ENCODE results near the gene MRPS10. TPM values are rescaled to one million over a fixed set of nuclear protein-coding genes. Genes with fewer than 3 reads are reported as not detected.

Gene MRPS10
- total and polyA plus RNA-seq, 2 experiments from 2014 or later, result 65.1 to 79.8 TPM

GRCh38 chr6:42158011-42158410 is 59.6 kb downstream of the MRPS10 start:
- H3K9ac ChIP-seq, result peak overlapping the region; percentile 48; the same call in 1 of the 2 replicates
- H3K9me3 ChIP-seq (ENCODE audit: low read depth), result no peaks in the 10 kb centered on the region
- peak overlapping the region; percentile 44 for H3K27ac ChIP-seq
- peak; percentile 90 for DNase-seq
- H3K4me1 ChIP-seq (ENCODE audit: insufficient read depth), result peaks cover 12% of the 10 kb centered on the region
- no peaks in the 10 kb centered on the region for H3K79me2 ChIP-seq (ENCODE audit: insufficient read depth)
- no peak overlapping the region for H3K4me3 ChIP-seq
- peak overlapping the region; percentile 50; the same call in 1 of the 2 replicates for H2AFZ ChIP-seq
- in situ Hi-C loops (cut with MboI), result no loop called here
- H3K36me3 ChIP-seq (ENCODE audit: low read depth), result no peaks in the 10 kb centered on the region
- H3K9me2 ChIP-seq (ENCODE audit: insufficient read depth), result no peaks in the 10 kb centered on the region
- 8 to 16% methylated on average over 2 of the region's 2 CpGs for WGBS, 2 experiments (ENCODE audit: low coverage in 1 of 2, low lambda C conversion rate in 2 of 2, missing lambda C conversion rate in 2 of 2)
- H3K4me2 ChIP-seq (ENCODE audit: unreplicated experiment), result peak overlapping the region; percentile 39
- no peaks in the 10 kb centered on the region for H3K27me3 ChIP-seq (replicated peaks; ENCODE audit: insufficient read depth)
- no peaks in the 10 kb centered on the region for H4K20me1 ChIP-seq (ENCODE audit: insufficient read depth)
- H3F3A ChIP-seq (ENCODE audit: insufficient read depth), result no peaks in the 10 kb centered on the region; the same call in 1 of the 2 replicates
- TF ChIP-seq EZH2phosphoT487 (IDR thresholded peaks at IDR 0.05; ENCODE audit: insufficient read depth, low read depth) (no peak), EZH2 (IDR thresholded peaks at IDR 0.05; ENCODE audit: insufficient read depth, poor library complexity, severe bottlenecking) (no peak)

Other genes starting within 250 kb of the MRPS10 start
- gene TAF8, start 167.3 kb downstream of the MRPS10 start, total RNA-seq (2014; rRNA removed; shearing (Covaris generic)), result 8.6 and 17.2 TPM in 2 replicates
- gene TAF8, start 167.3 kb downstream of the MRPS10 start, polyA plus RNA-seq (2016; fragmentation: Nextera tagmentation; extraction: Ambion mirVana), result 6.9 and 7.4 TPM in 2 replicates
- gene C6orf132, start 75.2 kb downstream of the MRPS10 start, total RNA-seq (2014; rRNA removed; shearing (Covaris generic)), result 4.2 and 5.2 TPM in 2 replicates
- gene C6orf132, start 75.2 kb downstream of the MRPS10 start, polyA plus RNA-seq (2016; fragmentation: Nextera tagmentation; extraction: Ambion mirVana), result 2.8 and 3.2 TPM in 2 replicates
- gene GUCA1A, start 44.5 kb downstream of the MRPS10 start, total RNA-seq (2014; rRNA removed; shearing (Covaris generic)), result not detected in 2 replicates
- gene GUCA1A, start 44.5 kb downstream of the MRPS10 start, polyA plus RNA-seq (2016; fragmentation: Nextera tagmentation; extraction: Ambion mirVana), result not detected in 2 replicates
- 0.22 and 1.3 TPM in 2 replicates for gene GUCA1B, start 22.9 kb downstream of the MRPS10 start, total RNA-seq (2014; rRNA removed; shearing (Covaris generic))
- gene GUCA1B, start 22.9 kb downstream of the MRPS10 start, polyA plus RNA-seq (2016; fragmentation: Nextera tagmentation; extraction: Ambion mirVana), result not detected in 2 replicates
- gene TRERF1, start 234.1 kb upstream of the MRPS10 start, total RNA-seq (2014; rRNA removed; shearing (Covaris generic)), result 2.7 and 4.7 TPM in 2 replicates
- gene TRERF1, start 234.1 kb upstream of the MRPS10 start, polyA plus RNA-seq (2016; fragmentation: Nextera tagmentation; extraction: Ambion mirVana), result 2.8 and 3.1 TPM in 2 replicates